SW 1271 (cell line): Measurements from ENCODE around the gene MYO1G.
"Not testable (repeated sequence)": the region's sequence is repeated elsewhere in the genome, so short reads cannot be mapped to it uniquely, and the experiment has no call there.

Source experiments
- DNase-seq, 2 experiments: peaks; one replicate each; lab custom pipeline; 2025; lab: John Stamatoyannopoulos, UW

The MYO1G gene

DNA sequence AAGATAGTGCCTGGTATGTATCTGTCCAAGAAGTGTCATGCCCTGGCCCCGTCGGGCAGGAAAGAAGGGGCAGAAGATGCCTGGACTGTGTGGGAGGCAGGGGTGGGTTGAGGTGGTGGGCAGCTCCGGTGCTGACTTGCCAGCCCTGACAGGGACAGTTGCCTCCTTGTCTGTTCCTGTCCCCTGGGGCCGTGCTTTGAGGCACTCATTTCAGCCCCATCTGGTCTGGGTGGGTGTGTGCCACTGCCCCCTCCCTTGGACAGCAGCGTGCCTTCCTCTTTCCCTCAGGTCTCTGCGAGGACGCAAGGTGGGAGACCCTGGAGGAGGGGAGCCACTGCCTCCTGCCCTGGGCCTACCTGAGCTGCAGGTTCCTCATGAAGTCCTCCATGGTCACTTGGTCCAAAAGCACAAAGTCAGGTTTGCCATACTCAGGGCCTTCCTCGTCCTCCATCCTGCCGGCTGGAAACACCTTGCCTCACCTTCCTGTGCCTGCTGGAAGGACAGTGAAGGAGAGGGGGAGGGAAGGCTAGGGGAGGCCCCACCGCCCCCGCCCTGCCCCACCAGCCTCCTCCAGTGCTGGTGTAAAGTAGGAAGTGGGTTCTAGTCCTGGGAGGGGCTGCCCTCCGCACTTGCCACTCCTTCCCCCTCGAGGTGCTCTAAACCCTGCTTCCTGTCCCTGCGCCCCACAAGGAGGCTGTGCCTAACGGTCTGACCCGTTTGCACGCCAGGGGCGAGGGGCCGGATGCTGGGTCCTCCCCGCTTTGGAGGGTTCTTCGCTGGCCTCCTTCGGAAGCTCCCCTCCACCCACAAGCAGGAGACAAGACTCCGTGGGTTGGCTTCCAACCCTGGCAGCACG lies at the start of gene MYO1G:
MYO1G (minus strand) TSS at position 505 of the 856 bp plus-strand sequence; CDS start at position 451, 54 bp downstream.
- DNase-seq, result no peak

- no peak for DNase-seq
Measured at GRCh38 chr7:45028138-45028919, 49.5 kb upstream of the MYO1G start.

DNA sequence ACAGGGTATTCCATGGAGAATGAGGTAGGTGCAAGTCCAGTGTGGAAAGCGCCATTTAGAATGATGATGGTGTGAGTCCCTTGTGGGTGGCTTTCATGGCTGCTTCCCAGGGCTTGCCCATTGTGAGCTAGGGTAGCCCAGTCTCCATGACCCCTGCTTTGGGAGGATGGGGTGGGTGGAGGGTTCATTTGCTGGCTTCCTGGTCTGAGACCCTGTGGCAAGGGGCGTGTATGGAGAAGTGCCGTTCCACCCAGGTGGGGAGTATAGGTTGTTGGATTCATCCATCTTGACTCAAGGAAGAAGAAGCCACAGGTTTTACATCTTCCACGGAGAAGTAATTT lies 48.9 kb upstream of the MYO1G start:
- no peak for DNase-seq

DNA sequence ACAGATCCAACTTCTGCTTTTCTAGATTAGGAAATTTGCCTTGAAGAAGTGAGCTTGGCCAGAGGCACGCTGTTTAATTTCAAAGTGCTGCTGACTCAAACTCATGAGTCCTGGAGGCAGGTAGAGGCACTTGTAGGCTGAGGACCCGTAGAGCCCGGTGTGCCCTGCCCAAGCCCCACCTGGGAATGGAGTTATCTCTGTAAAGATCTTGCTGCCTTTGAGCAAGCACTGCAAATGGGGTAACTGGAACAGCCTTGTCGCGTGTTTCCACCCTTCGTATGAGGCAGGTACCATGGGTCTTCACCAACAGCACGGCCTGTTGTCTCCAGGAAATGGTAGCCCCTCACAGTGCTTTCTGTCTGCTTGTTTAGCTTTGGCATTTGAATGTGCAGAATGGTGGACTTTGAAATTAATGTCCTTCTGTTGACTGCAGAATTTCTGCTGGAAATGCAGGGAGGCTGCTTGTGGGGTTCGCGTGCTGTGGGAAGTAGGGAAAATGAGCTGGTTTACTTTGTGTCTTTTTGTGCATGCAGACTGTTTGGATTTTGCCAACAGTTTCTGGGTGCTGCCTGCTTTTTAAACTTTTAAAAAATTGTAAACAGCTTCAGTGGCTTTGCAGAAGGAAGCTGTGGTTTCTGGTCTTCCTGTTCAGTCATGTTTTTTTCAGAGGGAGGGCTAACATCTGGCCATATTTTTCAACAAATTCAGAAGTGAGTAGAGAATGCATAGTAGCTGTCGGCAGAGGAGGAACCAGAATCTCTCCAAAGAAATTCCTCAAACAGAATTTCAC lies 48.4 kb upstream of the MYO1G start:
- no peak for DNase-seq

- DNase-seq, result no peak
Measured at GRCh38 chr7:45026013-45026412, 47.2 kb upstream of the MYO1G start.

DNA sequence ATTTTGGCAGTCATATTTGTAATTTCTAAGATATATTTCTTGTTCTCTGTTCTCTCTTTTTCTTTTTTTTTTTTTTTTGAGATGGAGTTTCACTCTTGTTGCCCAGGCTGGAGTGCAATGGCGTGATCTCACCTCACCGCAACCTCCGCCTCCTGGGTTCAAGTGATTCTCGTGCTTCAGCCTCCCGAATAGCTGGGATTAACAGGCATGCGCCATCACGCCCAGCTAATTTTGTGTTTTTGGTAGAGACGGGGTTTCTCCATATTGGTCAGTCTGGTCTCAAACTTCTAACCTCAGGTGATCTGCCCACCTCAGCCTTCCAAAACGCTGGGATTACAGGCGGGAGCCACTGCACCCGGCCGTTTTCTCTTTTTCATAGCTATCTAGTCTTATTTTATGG lies 46.7 kb upstream of the MYO1G start:
- DNase-seq, result not testable (repeated sequence)

GRCh38 chr7:45024126-45024744 lies 45.4 kb upstream of the MYO1G start:
- no peak for DNase-seq

GRCh38 chr7:45021604-45022296 lies 42.9 kb upstream of the MYO1G start:
- DNase-seq, result no peak

DNA sequence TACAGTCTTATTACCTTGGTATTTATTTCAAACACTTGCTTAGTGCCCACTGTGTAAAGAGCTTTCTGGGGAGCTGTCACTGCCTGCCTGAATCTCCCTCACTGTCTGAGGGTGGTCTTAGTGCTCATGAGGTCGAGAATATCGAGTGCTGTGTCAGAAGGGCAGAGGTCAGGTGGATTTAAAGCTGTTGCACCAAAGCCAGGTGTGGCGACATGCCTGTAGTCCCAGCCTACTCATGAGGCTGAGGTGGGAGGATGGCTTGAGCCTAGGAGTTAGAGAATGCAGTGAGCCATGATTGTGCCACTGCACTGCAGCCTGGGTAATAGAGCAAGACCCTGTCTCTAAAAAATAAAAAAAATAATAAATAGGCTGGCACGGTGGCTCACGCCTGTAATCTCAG lies 42.1 kb upstream of the MYO1G start:
- DNase-seq, result no peak

GRCh38 chr7:45017253-45017652 lies 38.4 kb upstream of the MYO1G start:
- no peak for DNase-seq

DNA sequence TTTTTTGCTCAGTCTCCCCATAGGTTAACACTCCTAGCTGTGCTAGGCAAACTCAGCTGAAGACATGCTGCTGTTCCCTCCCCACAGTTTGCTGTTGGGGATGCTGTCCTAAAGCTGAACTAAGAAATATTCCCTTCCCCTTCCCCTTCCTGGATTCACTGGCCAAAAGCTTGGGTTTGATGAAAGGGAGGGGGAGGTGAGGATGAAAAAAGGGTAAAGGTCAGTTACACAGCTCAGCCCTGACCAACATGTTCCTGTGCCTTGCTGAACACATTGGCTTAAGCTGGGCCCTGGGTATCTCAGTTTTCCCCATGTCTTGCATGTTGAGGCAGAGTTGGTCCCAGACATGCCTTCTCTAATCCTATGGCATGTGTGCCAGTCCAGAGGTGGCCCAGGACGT lies 36.5 kb upstream of the MYO1G start:
- no peak for DNase-seq

DNA sequence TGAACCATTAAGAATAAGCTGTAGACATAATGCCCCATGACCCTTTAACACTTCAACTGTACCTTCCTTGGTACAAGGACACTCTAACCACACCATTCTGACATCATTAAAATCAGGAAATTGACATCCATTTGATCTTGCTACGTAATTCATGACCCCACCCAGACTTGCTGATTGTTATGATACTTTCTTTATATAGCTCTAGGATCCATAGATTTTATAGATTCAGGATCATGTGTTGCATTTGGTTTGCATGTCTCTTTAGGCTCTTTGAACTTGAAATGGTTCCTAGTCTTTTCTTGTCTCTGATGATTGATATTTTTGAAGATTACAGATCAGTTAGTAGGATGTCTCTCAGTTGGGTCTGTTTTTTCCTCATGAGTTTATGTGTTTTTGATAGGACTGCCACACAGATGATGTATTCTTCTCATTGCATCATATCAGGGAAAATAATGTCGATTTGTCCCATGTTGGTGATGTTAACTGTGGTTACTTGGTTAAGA lies 34.7 kb upstream of the MYO1G start:
- DNase-seq, result no peak

GRCh38 chr7:45007571-45008328 lies 28.9 kb upstream of the MYO1G start:
- DNase-seq, result no peak

DNA sequence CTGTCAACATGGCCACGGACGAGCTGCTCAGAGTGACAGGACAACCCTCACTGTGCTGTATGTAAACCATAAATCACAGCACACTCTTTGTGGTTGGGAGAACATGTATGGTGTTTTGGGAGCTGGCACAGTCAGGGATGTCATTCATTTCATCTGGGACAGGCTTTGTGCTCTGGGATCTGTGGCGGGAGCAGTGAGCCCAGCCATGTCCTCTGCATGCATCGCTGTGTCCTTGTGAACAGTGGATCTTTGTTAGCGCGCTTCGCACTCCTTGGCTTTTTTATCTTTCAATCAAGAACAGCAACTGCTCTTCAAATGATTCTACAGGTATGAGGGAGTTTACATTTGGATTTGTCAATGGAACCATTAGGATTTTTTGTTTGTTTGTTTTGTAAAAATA lies 28.3 kb upstream of the MYO1G start:
- no peak for DNase-seq

GRCh38 chr7:45003789-45004188 lies 25.0 kb upstream of the MYO1G start:
- DNase-seq, result no peak

GRCh38 chr7:45001826-45002225 lies 23.0 kb upstream of the MYO1G start:
- DNase-seq, result no peak

- no peak for DNase-seq
Measured at GRCh38 chr7:45001138-45001694, 22.4 kb upstream of the MYO1G start.

- no peak for DNase-seq
Measured at GRCh38 chr7:45000093-45001032, 21.5 kb upstream of the MYO1G start, which contains the start of gene CCM2. TSS of gene CCM2 (plus strand) at chr7:45000201. CDS start at chr7:45000334, 133 bp downstream.
